ENCODE results near the gene PRDM15.

PRDM15 gene

GRCh38 chr21:41885341-41886024, 6.3 kb upstream of the PRDM15 start:
- no peak for DNase-seq (ENCODE audit: low spot score)

GRCh38 chr21:41884501-41885030, 5.4 kb upstream of the PRDM15 start:
- DNase-seq (ENCODE audit: low spot score): no peak

DNA sequence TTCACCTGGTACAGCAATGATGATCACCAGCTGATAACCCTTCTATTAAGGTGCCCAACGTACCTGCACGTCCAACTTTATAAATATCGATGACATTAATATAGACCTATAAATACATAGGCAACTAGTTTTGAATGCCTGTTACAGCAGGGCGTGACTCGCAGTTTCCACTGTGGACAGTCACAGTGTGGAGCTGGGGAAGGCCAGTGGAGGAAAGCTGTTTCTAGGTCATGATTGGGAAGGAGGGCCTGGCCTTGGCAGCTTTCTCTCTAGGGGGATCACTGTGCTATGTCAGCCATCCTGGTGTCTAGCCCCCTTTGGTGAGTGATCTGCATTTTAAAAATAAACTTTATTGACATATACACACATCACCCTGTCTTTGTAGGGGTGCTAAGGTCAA, 4.4 kb upstream of the PRDM15 start:
- DNase-seq (ENCODE audit: low spot score): no peak

DNA sequence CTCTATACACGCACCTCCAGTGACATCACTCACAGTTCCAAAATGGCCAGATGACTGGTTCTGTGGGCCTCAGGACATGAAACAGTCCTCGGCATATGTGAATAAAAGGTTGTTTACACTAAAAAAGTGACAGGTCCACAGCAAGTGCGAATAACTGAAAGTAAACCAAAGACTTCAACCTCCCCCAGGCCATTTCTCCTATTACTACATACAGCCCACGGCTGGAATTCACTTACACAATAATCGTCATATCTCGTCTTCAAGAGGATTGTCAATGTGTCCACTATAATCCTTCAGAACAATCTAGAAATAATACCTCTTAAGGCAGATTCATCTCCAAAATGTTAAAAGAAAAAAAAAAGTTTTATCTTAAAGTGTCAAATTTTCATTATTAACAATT, 1.9 kb upstream of the PRDM15 start:
- DNase-seq (ENCODE audit: low spot score): no peak

DNA sequence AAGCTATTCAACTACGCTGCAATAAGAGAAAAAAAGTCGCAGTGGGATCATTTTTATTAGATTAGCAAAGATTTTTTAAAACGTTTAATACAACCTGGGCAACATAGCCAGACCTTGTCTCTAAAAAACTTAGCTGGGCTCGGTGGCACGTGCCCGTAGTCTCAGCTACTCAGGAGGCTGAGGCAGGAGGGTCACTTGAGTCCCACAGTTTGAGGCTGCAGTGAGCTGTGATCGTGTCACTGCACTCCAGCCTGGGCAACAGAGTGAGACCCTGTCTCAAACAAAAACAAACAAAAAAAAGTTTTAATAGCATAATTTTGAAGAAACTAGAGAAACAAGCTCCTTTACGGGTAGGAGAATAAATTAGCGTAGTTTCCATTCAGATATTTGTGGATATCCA, 1.0 kb upstream of the PRDM15 start:
- no peak for DNase-seq (ENCODE audit: low spot score)

- DNase-seq (ENCODE audit: low spot score): peak; percentile 84
These were observed 334 bp downstream of the PRDM15 start for GRCh38 chr21:41878831-41879189.

DNA sequence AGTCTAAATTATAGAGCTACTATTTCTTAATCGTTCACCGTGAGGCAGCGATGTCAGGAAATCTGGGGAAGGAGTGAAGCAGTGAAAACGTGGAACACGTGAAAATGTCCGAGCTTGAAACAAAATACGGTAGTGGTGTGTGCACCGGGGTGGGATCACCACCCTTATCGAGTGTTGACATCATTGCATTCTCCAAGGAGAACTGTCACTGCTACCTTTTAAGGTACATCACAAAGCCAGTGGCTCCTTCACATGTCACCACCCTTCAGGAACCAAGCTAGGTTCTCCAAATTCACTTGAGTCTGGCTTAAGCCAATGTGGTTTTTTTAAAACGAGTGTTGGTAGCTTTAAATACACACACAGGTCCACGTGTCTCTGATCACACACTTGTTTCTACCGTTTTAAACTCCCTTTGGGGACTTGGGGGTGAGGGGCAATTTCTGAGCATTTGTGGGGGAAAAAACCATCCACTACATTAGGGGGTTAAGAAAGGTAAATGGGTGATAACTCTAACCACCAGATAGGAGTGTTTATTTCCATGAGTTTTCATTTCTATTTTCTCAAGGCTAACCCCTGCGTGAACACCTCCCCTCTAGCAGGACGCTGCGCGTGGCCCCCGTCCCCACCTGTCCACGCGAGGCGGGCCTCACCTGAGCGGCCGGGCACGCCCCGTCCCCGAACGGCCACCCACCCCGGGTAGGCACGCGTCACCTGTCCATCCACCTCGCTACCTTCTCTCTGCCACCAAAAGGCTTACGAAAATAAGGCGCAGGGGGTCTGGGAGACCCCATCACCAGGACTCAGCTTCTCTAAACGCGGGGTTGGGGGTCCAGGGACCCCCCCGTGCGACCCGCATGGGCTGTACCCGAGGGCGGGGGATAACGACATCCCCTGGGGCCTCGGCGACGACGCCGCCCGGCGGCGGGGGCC, 978 bp downstream of the PRDM15 start:
- DNase-seq (ENCODE audit: low spot score): no peak

DNA sequence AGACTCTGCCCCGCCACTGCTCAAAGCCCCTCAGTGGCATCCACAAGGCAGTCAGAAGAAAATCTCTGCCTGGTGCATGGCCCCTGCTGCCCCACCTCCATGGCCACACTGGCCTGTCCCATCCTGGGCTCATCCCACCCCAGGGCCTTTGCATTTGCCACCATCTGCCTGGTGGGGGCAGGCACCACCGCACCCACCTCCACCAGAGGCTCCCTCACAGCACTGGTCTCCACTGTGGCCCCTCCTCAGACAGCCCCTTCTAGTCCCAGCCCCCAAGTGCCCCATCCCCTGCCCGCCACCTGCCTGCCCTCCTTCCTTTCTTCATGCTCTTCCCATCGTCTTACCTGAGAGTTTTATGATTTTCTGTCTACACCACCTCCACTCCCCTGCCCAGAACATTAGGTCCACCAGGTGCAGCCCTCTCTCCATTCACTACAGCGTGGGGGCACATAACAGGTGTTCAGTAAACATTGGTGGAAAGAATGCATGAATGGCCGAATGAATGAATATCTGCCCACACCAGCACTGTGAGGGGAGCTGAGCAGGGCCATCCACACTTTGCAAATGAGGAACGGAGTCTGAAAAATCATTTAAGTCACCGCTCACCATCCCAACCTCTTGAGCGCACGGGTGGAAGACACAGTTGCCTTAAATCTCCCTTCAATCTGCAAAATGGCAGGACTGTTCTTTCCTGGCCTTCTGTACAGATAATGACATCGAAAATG, 2.1 kb downstream of the PRDM15 start:
- DNase-seq (ENCODE audit: low spot score): no peak

GRCh38 chr21:41876396-41876795, 2.7 kb downstream of the PRDM15 start:
- DNase-seq (ENCODE audit: low spot score): no peak

DNA sequence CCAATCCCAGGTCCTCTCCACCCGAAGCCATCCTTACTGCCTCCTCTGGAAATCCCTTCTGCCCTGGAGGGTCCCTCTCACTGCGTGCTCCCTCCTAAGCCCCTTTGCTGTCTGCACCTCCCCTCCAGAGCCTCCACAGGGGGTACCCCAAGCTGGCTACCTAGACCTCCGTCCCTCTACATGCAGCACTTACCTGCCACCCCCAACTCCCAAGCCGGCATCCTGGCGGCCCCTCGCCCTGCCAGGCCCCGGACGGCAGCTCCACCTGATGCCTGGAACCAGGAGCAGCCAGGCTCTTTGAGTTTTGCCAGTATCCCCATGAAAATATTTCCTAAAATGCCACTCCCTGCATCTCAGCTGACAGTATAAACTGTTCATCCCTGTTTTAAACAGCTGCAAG, 4.1 kb downstream of the PRDM15 start:
- no peak for DNase-seq (ENCODE audit: low spot score)

DNA sequence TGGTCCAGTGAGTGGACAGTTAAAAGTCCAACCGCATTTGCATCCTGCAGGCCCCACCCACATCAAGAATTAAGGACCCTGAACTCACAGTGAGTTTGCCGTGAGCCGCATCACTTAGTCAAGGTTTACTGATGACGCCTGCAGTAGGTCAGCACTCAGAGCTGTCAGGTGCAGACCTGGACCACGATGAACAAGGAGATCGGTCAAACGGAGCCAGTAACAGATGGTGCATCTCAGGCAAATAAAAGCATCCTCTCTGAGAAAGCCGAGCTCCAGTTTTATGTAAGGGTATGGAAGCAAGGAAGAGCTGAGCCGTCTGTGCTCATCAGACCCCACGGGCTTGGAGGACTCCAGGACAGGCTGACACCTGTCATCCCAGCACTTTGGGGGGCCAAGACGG, 4.5 kb downstream of the PRDM15 start:
- DNase-seq (ENCODE audit: low spot score): no peak

- no peak for DNase-seq (ENCODE audit: low spot score)
These were observed 5.7 kb downstream of the PRDM15 start for GRCh38 chr21:41873426-41873825.

DNA sequence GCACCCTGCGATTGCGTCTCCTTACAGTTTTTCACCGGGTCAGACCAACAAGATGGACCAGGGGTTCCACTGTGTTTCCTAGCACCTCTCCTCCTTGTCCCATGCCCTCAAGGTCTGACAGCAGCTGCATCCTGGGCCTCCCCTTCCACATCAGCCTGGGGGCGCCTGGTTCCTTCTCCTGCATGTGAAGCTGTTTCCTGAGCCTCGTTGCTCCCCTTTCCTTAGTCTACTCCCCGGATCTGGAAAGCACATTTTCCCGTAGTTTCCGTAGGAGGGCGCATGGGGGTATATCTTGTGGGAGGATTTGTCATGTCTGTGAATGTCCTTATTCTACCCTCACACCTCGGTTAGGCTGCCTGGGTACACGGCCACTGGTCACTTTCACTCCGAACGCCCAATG, 6.1 kb downstream of the PRDM15 start:
- no peak for DNase-seq (ENCODE audit: low spot score)

DNA sequence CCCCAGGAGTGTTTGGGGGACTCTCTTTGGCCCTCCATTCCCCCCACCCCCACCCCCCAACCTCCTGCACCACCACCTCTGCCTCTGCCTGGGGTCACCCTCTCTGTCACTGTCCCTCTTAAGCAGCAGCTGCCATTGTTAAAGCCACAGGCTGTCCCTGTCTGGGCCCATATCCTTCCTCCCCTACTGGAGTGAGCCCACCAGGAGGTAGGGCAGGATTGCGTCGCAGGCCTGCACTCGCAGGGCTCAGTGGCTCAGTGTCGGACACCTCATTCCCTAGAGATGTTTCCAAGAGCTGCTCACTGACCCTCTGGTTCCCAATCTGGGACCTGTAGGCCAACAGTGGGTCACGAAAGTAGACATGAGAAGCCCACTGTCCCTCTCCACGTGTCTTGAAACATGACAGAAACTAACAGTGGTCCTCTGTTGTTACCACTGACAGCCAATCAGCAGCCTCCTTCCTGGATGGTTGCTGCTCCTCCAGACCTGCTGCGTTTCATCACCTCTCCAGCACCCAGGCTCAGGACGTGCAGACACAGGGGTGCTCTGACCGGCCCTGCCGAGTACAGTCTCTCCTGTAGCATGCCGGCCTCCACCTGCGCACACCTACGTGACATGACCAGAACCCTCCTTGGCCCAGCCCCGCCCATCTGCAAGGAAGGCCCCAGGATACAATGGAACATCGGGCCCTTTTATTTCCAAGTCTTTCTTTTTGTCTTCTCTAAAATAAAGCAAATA, 7.7 kb downstream of the PRDM15 start:
- no peak for DNase-seq (ENCODE audit: low spot score)

DNA sequence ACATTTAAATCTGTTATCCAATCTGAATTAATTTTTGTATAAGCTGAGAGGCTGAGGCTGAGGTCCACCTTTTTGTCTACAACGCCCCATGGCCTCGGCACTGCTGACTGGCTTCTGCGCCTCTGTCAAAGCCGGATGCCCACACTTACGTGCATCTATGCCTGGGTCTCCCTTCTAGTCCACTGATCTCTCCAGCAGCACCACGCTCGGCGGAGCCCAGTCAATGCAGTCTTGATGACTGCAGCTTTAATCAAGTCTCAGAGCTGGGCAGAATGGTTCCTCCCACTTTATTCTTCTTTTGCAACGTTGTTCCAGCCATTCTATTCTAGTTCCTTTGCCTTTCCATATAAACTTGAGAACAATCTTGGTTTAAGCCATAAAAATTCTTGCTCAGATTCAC, 9.4 kb downstream of the PRDM15 start:
- DNase-seq (ENCODE audit: low spot score): no peak

GRCh38 chr21:41868062-41868710, 11.0 kb downstream of the PRDM15 start:
- no peak for DNase-seq (ENCODE audit: low spot score)

- DNase-seq (ENCODE audit: low spot score): no peak
These were observed 11.8 kb downstream of the PRDM15 start for GRCh38 chr21:41867313-41867712.

DNA sequence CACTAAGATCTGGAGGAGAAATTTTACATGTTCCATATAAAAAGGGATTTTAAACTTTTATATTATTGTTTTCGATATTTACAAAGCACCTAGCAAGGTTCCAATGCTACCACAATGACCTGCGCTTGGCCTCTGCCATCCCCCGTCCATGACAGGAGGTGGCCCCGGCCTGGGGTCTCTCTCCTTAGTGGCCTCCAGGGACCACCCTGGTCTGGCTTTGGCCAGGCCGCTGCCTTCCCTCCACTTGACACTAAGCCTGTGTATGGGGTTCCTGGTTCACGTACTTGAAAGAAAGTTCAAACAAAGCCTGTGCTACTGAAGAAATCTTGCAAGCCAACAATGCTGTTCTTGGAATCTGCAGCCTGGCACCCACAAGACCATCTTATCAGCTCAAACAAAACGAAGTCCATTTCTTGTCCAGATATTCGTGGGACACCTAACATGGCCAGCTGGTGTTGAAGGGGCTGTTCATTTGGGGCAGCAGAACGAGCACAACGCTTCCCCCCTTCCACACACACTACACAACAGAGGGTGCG, 12.8 kb downstream of the PRDM15 start:
- no peak for DNase-seq (ENCODE audit: low spot score)

GRCh38 chr21:41865002-41865777, 14.0 kb downstream of the PRDM15 start:
- DNase-seq (ENCODE audit: low spot score): no peak

DNA sequence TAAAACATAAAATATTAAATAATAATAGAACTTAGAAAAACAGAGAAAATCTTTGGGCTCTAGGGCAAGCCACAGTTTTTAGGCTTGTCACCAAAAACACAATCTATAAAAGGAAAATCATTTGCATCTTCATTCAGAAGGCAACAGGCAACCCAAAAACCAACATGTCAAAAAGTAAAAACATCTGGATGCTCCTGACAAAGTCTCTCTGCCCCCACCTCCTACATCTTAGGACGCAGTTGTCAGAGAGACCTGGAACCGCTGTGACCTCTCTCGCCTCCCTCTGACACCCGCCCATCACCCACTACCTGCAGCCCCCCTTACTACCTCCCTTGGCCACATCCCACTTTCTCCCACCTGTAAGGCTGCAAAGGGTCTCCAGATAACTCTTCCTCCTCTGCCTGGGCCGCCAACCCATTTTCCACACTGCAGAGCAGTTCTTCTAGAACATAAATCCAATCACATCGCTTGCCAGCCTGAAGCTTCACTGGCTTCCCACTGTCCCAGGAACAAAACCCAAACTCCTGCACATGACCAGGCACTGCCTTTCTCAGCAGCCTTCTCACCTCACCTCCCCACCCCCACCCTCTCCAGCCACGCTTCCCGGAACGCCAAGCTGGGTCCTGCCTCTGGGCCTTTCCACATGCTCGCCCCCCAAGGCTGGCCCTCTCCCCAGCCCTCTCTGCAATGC, 14.7 kb downstream of the PRDM15 start:
- no peak for DNase-seq (ENCODE audit: low spot score)

All from left forelimb (tissue), 1 donor.